ENCODE measurements around the gene SGIP1.

The SGIP1 gene

GRCh38 chr1:66605419-66605997 is 71.6 kb downstream of the SGIP1 start:
- Histone ChIP-seq H3K79me2 (ENCODE audit: control insufficient read depth, insufficient read depth, low read length, poor library complexity) (no peaks in the 10 kb centered on the region), H3K79me1 (ENCODE audit: low read length) (no peaks in the 10 kb centered on the region), H4K8ac (ENCODE audit: low read depth, low read length) (no peak overlapping the region), H2BK12ac (ENCODE audit: low read length) (no peak overlapping the region), H3K4me3 (ENCODE audit: low read depth, low read length) (no peak overlapping the region), H3K36me3 (ENCODE audit: control insufficient read depth in 1 of 2, insufficient read depth in 2 of 2, low read length in 2 of 2) (no peaks in the 10 kb centered on the region), H4K91ac (ENCODE audit: low read depth, low read length) (no peak overlapping the region), H3K9ac (ENCODE audit: low read length) (no peak overlapping the region), H3K4ac (ENCODE audit: low read depth, low read length) (no peak overlapping the region), H3K4me2 (ENCODE audit: low read length) (no peak overlapping the region), H4K12ac (ENCODE audit: low read depth, low read length) (no peak overlapping the region), H3K18ac (ENCODE audit: low read length) (no peak overlapping the region), H3K9me3 (ENCODE audit: insufficient read depth, low read depth, low read length) (no peaks in the 10 kb centered on the region), H2BK5ac (ENCODE audit: low read depth, low read length, poor library complexity) (no peak overlapping the region), H2AK5ac (ENCODE audit: low read length) (no peak overlapping the region), H3K4me1 (ENCODE audit: control insufficient read depth in 1 of 2, insufficient read depth in 2 of 2, low read length in 2 of 2) (no peaks in the 10 kb centered on the region), H3K23ac (ENCODE audit: low read length) (no peak overlapping the region), H3K27ac (ENCODE audit: low read depth, low read length) (no peak overlapping the region), H2AFZ (ENCODE audit: insufficient read depth, low read length, poor library complexity) (no peak overlapping the region), H3K27me3 (ENCODE audit: insufficient read depth, low read length) (no peaks in the 10 kb centered on the region), H3K14ac (ENCODE audit: low read length) (no peak overlapping the region), H2BK120ac (ENCODE audit: insufficient read depth, low read length, poor library complexity) (no peak overlapping the region)
- no peak for DNase-seq
- no CpG with 5 or more reads among the region's 10 CpGs for WGBS (ENCODE audit: extremely low coverage, insufficient coverage, insufficient read length)

GRCh38 chr1:66606362-66607065 is 72.6 kb downstream of the SGIP1 start:
- H2BK5ac ChIP-seq (ENCODE audit: low read depth, low read length, poor library complexity), result no peak overlapping the region
- no peaks in the 10 kb centered on the region for H3K9me3 ChIP-seq (ENCODE audit: insufficient read depth, low read depth, low read length)
- H3K27ac ChIP-seq (ENCODE audit: low read depth, low read length), result no peak overlapping the region
- no peak overlapping the region for H3K4me2 ChIP-seq (ENCODE audit: low read length)
- H2BK12ac ChIP-seq (ENCODE audit: low read length), result no peak overlapping the region
- DNase-seq, result no peak
- no peak overlapping the region for H2AK5ac ChIP-seq (ENCODE audit: low read length)
- no peaks in the 10 kb centered on the region for H3K4me1 ChIP-seq (ENCODE audit: control insufficient read depth in 1 of 2, insufficient read depth in 2 of 2, low read length in 2 of 2)
- no peak overlapping the region for H3K9ac ChIP-seq (ENCODE audit: low read length)
- no peak overlapping the region for H3K4me3 ChIP-seq (ENCODE audit: low read depth, low read length)
- H3K36me3 ChIP-seq (ENCODE audit: control insufficient read depth in 1 of 2, insufficient read depth in 2 of 2, low read length in 2 of 2), result no peaks in the 10 kb centered on the region
- no peaks in the 10 kb centered on the region for H3K79me1 ChIP-seq (ENCODE audit: low read length)
- H3K27me3 ChIP-seq (ENCODE audit: insufficient read depth, low read length), result no peaks in the 10 kb centered on the region
- H2AFZ ChIP-seq (ENCODE audit: insufficient read depth, low read length, poor library complexity), result no peak overlapping the region
- no peak overlapping the region for H3K18ac ChIP-seq (ENCODE audit: low read length)
- no peak overlapping the region for H3K14ac ChIP-seq (ENCODE audit: low read length)
- no peak overlapping the region for H4K8ac ChIP-seq (ENCODE audit: low read depth, low read length)
- no peak overlapping the region for H3K4ac ChIP-seq (ENCODE audit: low read depth, low read length)
- H4K12ac ChIP-seq (ENCODE audit: low read depth, low read length), result no peak overlapping the region
- H2BK120ac ChIP-seq (ENCODE audit: insufficient read depth, low read length, poor library complexity), result no peak overlapping the region
- WGBS (ENCODE audit: extremely low coverage, insufficient coverage, insufficient read length), result no CpG with 5 or more reads among the region's 3 CpGs
- no peak overlapping the region for H4K91ac ChIP-seq (ENCODE audit: low read depth, low read length)
- H3K23ac ChIP-seq (ENCODE audit: low read length), result no peak overlapping the region
- H3K79me2 ChIP-seq (ENCODE audit: control insufficient read depth, insufficient read depth, low read length, poor library complexity), result no peaks in the 10 kb centered on the region

GRCh38 chr1:66607458-66607857 is 73.5 kb downstream of the SGIP1 start:
- Histone ChIP-seq H4K12ac (ENCODE audit: low read depth, low read length) (no peak overlapping the region), H4K91ac (ENCODE audit: low read depth, low read length) (no peak overlapping the region), H3K27ac (ENCODE audit: low read depth, low read length) (no peak overlapping the region), H3K27me3 (ENCODE audit: insufficient read depth, low read length) (no peaks in the 10 kb centered on the region), H2BK120ac (ENCODE audit: insufficient read depth, low read length, poor library complexity) (no peak overlapping the region), H3K36me3 (ENCODE audit: control insufficient read depth in 1 of 2, insufficient read depth in 2 of 2, low read length in 2 of 2) (no peaks in the 10 kb centered on the region), H3K23ac (ENCODE audit: low read length) (no peak overlapping the region), H2AK5ac (ENCODE audit: low read length) (no peak overlapping the region), H3K79me2 (ENCODE audit: control insufficient read depth, insufficient read depth, low read length, poor library complexity) (no peaks in the 10 kb centered on the region), H3K4me3 (ENCODE audit: low read depth, low read length) (no peak overlapping the region), H3K9ac (ENCODE audit: low read length) (no peak overlapping the region), H2BK5ac (ENCODE audit: low read depth, low read length, poor library complexity) (no peak overlapping the region), H3K4ac (ENCODE audit: low read depth, low read length) (no peak overlapping the region), H3K79me1 (ENCODE audit: low read length) (no peaks in the 10 kb centered on the region), H3K4me2 (ENCODE audit: low read length) (no peak overlapping the region), H3K4me1 (ENCODE audit: control insufficient read depth in 1 of 2, insufficient read depth in 2 of 2, low read length in 2 of 2) (no peaks in the 10 kb centered on the region), H4K8ac (ENCODE audit: low read depth, low read length) (no peak overlapping the region), H2BK12ac (ENCODE audit: low read length) (no peak overlapping the region), H2AFZ (ENCODE audit: insufficient read depth, low read length, poor library complexity) (no peak overlapping the region), H3K18ac (ENCODE audit: low read length) (no peak overlapping the region), H3K9me3 (ENCODE audit: insufficient read depth, low read depth, low read length) (no peaks in the 10 kb centered on the region), H3K14ac (ENCODE audit: low read length) (no peak overlapping the region)
- DNase-seq, result no peak
- no CpG with 5 or more reads among the region's 2 CpGs for WGBS (ENCODE audit: extremely low coverage, insufficient coverage, insufficient read length)

- Histone ChIP-seq H3K4me1 (ENCODE audit: control insufficient read depth in 1 of 2, insufficient read depth in 2 of 2, low read length in 2 of 2) (no peaks in the 10 kb centered on the region), H3K23ac (ENCODE audit: low read length) (no peak overlapping the region), H2BK120ac (ENCODE audit: insufficient read depth, low read length, poor library complexity) (no peak overlapping the region), H2BK5ac (ENCODE audit: low read depth, low read length, poor library complexity) (no peak overlapping the region), H3K36me3 (ENCODE audit: control insufficient read depth in 1 of 2, insufficient read depth in 2 of 2, low read length in 2 of 2) (no peaks in the 10 kb centered on the region), H3K4ac (ENCODE audit: low read depth, low read length) (no peak overlapping the region), H4K12ac (ENCODE audit: low read depth, low read length) (no peak overlapping the region), H3K9me3 (ENCODE audit: insufficient read depth, low read depth, low read length) (no peaks in the 10 kb centered on the region), H3K79me2 (ENCODE audit: control insufficient read depth, insufficient read depth, low read length, poor library complexity) (no peaks in the 10 kb centered on the region), H3K4me3 (ENCODE audit: low read depth, low read length) (no peak overlapping the region), H3K9ac (ENCODE audit: low read length) (no peak overlapping the region), H4K8ac (ENCODE audit: low read depth, low read length) (no peak overlapping the region), H3K14ac (ENCODE audit: low read length) (no peak overlapping the region), H2BK12ac (ENCODE audit: low read length) (no peak overlapping the region), H3K27me3 (ENCODE audit: insufficient read depth, low read length) (no peaks in the 10 kb centered on the region), H3K4me2 (ENCODE audit: low read length) (no peak overlapping the region), H3K79me1 (ENCODE audit: low read length) (no peaks in the 10 kb centered on the region), H2AK5ac (ENCODE audit: low read length) (no peak overlapping the region), H3K27ac (ENCODE audit: low read depth, low read length) (no peak overlapping the region), H3K18ac (ENCODE audit: low read length) (no peak overlapping the region), H4K91ac (ENCODE audit: low read depth, low read length) (no peak overlapping the region), H2AFZ (ENCODE audit: insufficient read depth, low read length, poor library complexity) (no peak overlapping the region)
- DNase-seq, result no peak
- no CpG with 5 or more reads among the region's 4 CpGs for WGBS (ENCODE audit: extremely low coverage, insufficient coverage, insufficient read length)
These were observed 79.2 kb downstream of the SGIP1 start for GRCh38 chr1:66613187-66613586.

All from trophoblast cell (in vitro differentiated cells and primary cell).